Measurements from ENCODE around the gene CYP4B1. TPM values are rescaled to one million over a fixed set of nuclear protein-coding genes. Genes with fewer than 3 reads are reported as not detected.

The CYP4B1 gene
- total RNA-seq, 1 experiment from 2014 or later, result 0.24 TPM

DNA sequence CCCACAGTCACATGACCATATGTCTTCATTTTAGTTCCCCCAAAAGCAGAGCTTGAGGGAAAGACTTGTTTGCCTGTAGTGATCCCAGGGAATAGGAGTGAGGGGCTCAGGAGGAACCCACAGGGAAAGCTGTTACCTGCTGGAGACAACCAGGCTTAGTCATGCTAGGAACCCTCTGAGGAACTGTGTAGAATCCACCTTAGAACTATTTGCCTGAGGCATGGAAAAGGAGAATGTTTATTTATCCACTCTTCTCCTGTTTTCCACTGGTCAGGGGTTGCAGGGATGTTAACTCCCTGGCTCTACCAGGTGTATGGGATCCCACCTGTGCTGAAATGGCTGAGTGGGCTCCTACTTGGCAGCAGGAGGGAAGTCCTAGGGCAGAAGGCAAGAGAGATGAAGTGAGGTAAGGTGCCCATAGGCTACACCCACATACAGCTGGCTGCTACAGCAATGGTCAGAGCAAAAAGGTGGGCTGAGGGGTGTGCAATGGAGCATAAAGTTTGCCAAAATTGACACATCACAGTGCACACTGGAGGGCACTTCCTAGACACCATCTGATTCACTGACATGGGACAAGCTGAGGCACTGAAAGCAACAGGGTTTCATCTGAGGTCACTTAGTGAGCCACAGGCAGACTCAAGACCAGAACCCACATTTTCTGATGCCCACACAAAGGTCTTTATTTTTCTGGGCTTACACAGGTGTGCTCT is 29.7 kb upstream of the CYP4B1 start:
- ATAC-seq, result no peak
- POLR2A ChIA-PET, result no interaction called here
- CTCF ChIA-PET, result no interaction called here

DNA sequence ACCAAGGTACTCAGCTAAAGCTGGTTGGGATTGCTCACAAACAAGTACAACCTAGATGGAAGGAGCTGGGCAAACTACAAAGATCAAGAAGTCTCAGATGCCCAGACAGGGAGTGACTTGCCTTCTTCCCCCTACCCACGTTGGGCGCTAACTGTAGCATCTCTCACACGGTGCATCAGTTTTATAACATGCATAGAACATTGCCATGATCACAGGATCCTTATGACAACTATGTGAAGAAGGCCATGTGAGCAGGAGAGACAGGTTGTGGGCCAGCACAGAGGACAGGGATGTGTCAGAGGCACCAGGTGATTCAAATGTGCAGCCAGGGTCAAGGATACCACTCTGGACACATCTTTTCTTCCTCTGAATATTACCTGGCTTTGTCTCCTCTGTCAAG is 28.3 kb upstream of the CYP4B1 start:
- no peak overlapping the region for H3K4me3 Mint-ChIP-seq
- peaks cover 57% of the 10 kb centered on the region for H3K36me3 Mint-ChIP-seq
- ChIA-PET CTCF (no interaction called here), POLR2A (no interaction called here)
- H3K4me1 Mint-ChIP-seq, result no peaks in the 10 kb centered on the region
- TF ChIP-seq, protein P1, sequence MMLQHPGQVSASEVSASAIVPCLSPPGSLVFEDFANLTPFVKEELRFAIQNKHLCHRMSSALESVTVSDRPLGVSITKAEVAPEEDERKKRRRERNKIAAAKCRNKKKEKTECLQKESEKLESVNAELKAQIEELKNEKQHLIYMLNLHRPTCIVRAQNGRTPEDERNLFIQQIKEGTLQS (CRISPR knock-in tag; conservative IDR thresholded peaks at IDR 0.05), result no peak
- no peak for TF ChIP-seq ZNF416 (CRISPR knock-in tag; IDR thresholded peaks at IDR 0.05)
- TF ChIP-seq SOX15 (CRISPR knock-in tag; IDR thresholded peaks at IDR 0.05), result no peak
- TF ChIP-seq ZNF121 (CRISPR knock-in tag; IDR thresholded peaks at IDR 0.05), result no peak
- TF ChIP-seq ETV6 (CRISPR knock-in tag; IDR thresholded peaks at IDR 0.05), result no peak
- no peak for TF ChIP-seq ZNF138 (CRISPR knock-in tag; conservative IDR thresholded peaks at IDR 0.05)
- TF ChIP-seq, protein P2, sequence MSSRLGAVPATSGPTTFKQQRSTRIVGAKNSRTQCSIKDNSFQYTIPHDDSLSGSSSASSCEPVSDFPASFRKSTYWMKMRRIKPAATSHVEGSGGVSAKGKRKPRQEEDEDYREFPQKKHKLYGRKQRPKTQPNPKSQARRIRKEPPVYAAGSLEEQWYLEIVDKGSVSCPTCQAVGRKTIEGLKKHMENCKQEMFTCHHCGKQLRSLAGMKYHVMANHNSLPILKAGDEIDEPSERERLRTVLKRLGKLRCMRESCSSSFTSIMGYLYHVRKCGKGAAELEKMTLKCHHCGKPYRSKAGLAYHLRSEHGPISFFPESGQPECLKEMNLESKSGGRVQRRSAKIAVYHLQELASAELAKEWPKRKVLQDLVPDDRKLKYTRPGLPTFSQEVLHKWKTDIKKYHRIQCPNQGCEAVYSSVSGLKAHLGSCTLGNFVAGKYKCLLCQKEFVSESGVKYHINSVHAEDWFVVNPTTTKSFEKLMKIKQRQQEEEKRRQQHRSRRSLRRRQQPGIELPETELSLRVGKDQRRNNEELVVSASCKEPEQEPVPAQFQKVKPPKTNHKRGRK (CRISPR knock-in tag; IDR thresholded peaks at IDR 0.05; ENCODE audit: borderline replicate concordance), result no peak
- no peak for TF ChIP-seq MYBL2 (CRISPR knock-in tag; IDR thresholded peaks at IDR 0.05)
- peaks cover 73% of the 10 kb centered on the region for H3K9me3 Mint-ChIP-seq
- H3K27ac Mint-ChIP-seq, result no peak overlapping the region
- DNase-seq (ENCODE audit: low spot score), result no peak
- no peak for ATAC-seq
- peaks cover 24% of the 10 kb centered on the region for H3K27me3 Mint-ChIP-seq (ENCODE audit: low read depth)

More for the DNA sequence above, 29.7 kb upstream of the CYP4B1 start:
- Mint-ChIP-seq H3K4me1 (no peaks in the 10 kb centered on the region), H3K36me3 (peaks cover 50% of the 10 kb centered on the region), H3K9me3 (peaks cover 63% of the 10 kb centered on the region), H3K27me3 (ENCODE audit: low read depth) (peaks cover 32% of the 10 kb centered on the region), H3K27ac (no peak overlapping the region), H3K4me3 (no peak overlapping the region)
- TF ChIP-seq NFYB (CRISPR knock-in tag; conservative IDR thresholded peaks at IDR 0.05; ENCODE audit: low read depth), result no peak
- TF ChIP-seq, protein P3, sequence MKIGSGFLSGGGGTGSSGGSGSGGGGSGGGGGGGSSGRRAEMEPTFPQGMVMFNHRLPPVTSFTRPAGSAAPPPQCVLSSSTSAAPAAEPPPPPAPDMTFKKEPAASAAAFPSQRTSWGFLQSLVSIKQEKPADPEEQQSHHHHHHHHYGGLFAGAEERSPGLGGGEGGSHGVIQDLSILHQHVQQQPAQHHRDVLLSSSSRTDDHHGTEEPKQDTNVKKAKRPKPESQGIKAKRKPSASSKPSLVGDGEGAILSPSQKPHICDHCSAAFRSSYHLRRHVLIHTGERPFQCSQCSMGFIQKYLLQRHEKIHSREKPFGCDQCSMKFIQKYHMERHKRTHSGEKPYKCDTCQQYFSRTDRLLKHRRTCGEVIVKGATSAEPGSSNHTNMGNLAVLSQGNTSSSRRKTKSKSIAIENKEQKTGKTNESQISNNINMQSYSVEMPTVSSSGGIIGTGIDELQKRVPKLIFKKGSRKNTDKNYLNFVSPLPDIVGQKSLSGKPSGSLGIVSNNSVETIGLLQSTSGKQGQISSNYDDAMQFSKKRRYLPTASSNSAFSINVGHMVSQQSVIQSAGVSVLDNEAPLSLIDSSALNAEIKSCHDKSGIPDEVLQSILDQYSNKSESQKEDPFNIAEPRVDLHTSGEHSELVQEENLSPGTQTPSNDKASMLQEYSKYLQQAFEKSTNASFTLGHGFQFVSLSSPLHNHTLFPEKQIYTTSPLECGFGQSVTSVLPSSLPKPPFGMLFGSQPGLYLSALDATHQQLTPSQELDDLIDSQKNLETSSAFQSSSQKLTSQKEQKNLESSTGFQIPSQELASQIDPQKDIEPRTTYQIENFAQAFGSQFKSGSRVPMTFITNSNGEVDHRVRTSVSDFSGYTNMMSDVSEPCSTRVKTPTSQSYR (CRISPR knock-in tag; IDR thresholded peaks at IDR 0.05), result no peak
- no peak for TF ChIP-seq HMGA2 (CRISPR knock-in tag; IDR thresholded peaks at IDR 0.05)
- TF ChIP-seq NFATC4 (CRISPR knock-in tag; IDR thresholded peaks at IDR 0.05), result no peak
- no peak for TF ChIP-seq GTF2I (CRISPR knock-in tag; conservative IDR thresholded peaks at IDR 0.05)
- TF ChIP-seq NR2C2 (CRISPR knock-in tag; IDR thresholded peaks at IDR 0.05), result no peak
- TF ChIP-seq, protein P4, sequence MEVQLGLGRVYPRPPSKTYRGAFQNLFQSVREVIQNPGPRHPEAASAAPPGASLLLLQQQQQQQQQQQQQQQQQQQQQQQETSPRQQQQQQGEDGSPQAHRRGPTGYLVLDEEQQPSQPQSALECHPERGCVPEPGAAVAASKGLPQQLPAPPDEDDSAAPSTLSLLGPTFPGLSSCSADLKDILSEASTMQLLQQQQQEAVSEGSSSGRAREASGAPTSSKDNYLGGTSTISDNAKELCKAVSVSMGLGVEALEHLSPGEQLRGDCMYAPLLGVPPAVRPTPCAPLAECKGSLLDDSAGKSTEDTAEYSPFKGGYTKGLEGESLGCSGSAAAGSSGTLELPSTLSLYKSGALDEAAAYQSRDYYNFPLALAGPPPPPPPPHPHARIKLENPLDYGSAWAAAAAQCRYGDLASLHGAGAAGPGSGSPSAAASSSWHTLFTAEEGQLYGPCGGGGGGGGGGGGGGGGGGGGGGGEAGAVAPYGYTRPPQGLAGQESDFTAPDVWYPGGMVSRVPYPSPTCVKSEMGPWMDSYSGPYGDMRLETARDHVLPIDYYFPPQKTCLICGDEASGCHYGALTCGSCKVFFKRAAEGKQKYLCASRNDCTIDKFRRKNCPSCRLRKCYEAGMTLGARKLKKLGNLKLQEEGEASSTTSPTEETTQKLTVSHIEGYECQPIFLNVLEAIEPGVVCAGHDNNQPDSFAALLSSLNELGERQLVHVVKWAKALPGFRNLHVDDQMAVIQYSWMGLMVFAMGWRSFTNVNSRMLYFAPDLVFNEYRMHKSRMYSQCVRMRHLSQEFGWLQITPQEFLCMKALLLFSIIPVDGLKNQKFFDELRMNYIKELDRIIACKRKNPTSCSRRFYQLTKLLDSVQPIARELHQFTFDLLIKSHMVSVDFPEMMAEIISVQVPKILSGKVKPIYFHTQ (CRISPR knock-in tag; IDR thresholded peaks at IDR 0.05), result no peak
- TF ChIP-seq, protein P5, sequence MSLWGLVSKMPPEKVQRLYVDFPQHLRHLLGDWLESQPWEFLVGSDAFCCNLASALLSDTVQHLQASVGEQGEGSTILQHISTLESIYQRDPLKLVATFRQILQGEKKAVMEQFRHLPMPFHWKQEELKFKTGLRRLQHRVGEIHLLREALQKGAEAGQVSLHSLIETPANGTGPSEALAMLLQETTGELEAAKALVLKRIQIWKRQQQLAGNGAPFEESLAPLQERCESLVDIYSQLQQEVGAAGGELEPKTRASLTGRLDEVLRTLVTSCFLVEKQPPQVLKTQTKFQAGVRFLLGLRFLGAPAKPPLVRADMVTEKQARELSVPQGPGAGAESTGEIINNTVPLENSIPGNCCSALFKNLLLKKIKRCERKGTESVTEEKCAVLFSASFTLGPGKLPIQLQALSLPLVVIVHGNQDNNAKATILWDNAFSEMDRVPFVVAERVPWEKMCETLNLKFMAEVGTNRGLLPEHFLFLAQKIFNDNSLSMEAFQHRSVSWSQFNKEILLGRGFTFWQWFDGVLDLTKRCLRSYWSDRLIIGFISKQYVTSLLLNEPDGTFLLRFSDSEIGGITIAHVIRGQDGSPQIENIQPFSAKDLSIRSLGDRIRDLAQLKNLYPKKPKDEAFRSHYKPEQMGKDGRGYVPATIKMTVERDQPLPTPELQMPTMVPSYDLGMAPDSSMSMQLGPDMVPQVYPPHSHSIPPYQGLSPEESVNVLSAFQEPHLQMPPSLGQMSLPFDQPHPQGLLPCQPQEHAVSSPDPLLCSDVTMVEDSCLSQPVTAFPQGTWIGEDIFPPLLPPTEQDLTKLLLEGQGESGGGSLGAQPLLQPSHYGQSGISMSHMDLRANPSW (CRISPR knock-in tag; conservative IDR thresholded peaks at IDR 0.05; ENCODE audit: low read depth), result no peak
- no peak for TF ChIP-seq CREB1 (CRISPR knock-in tag; IDR thresholded peaks at IDR 0.05)
- TF ChIP-seq, protein P6, sequence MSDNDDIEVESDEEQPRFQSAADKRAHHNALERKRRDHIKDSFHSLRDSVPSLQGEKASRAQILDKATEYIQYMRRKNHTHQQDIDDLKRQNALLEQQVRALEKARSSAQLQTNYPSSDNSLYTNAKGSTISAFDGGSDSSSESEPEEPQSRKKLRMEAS (CRISPR knock-in tag; IDR thresholded peaks at IDR 0.05), result no peak
- no peak for TF ChIP-seq TEAD1 (CRISPR knock-in tag; IDR thresholded peaks at IDR 0.05)
- no peak for DNase-seq (ENCODE audit: low spot score)
